Spleen (tissue), 11 donors: ENCODE results near the gene SIGLEC8. TPM values are rescaled to one million over a fixed set of nuclear protein-coding genes. Genes with fewer than 3 reads are reported as not detected.

ENCODE experiments used
- DNase-seq: peaks from one replicate; pipeline ENCODE4 v3.0.0-alpha.2; 2020
- H3K27ac ChIP-seq, 8 donors: fragments of 200-600 bp; sonication (generic) in 7 of 8; 1 replicate in 4 of 8; 2 replicates in 4 of 8; pipeline versions ENCODE4 v1.5.0 to v1.8.0; 2016 to 2021; ENCODE audit warnings: inconsistent platforms in 4 of 8, mild to moderate bottlenecking in 4 of 8, moderate library complexity in 1 of 8
- H3K27me3 ChIP-seq, 7 donors: fragments of 200-600 bp; sonication (generic) in 6 of 7; replicated peaks in 1 of 7; 1 replicate in 4 of 7; 2 replicates in 3 of 7; pipeline versions ENCODE4 v1.5.0 to v1.8.0; 2016 to 2021; ENCODE audit warnings: inconsistent platforms in 3 of 7, mild to moderate bottlenecking in 1 of 7
- H3K36me3 ChIP-seq, 6 donors: fragments of 200-600 bp; sonication (generic) in 5 of 6; 1 replicate in 4 of 6; 2 replicates in 2 of 6; pipeline versions ENCODE4 v1.5.0 to v1.8.0; 2016 to 2021; ENCODE audit warnings: inconsistent platforms in 2 of 6
- H3K4me1 ChIP-seq, 6 donors: fragments of 200-600 bp; sonication (generic) in 5 of 6; 1 replicate in 3 of 6; 2 replicates in 3 of 6; pipeline versions ENCODE4 v1.5.0 to v1.8.0; 2016 to 2021; ENCODE audit warnings: inconsistent platforms in 3 of 6
- H3K4me3 ChIP-seq, 8 donors: fragments of 200-600 bp; sonication (generic) in 7 of 8; 1 replicate in 4 of 8; 2 replicates in 4 of 8; pipeline versions ENCODE4 v1.5.0 to v1.8.0; 2016 to 2021; ENCODE audit warnings: inconsistent platforms in 4 of 8, mild to moderate bottlenecking in 4 of 8, moderate library complexity in 2 of 8
- H3K9me3 ChIP-seq, 8 donors: fragments of 200-600 bp; sonication (generic) in 7 of 8; 1 replicate in 4 of 8; 2 replicates in 4 of 8; pipeline versions ENCODE4 v1.5.0 to v1.8.0; 2016 to 2021; ENCODE audit warnings: inconsistent platforms in 4 of 8
- POLR2A ChIP-seq, 3 donors: fragments of 450-650 bp; IDR thresholded peaks; one replicate each; pipeline ENCODE4 v1.5.1; 2017; ENCODE audit warnings: antibody characterized with exemption in 3 of 3, mild to moderate bottlenecking in 1 of 3
- POLR2AphosphoS5 ChIP-seq, 3 donors: sonication (generic); formaldehyde crosslinking; IDR thresholded peaks; one replicate each; pipeline ENCODE4 v1.5.1; 2017; ENCODE audit warnings: antibody characterized with exemption in 3 of 3
- WGBS, 5 donors: extraction: QIAGEN DNeasy Blood & Tissue Kit in 3 of 5; methylation state at CpG; one replicate each; pipeline versions ENCODE4 v1.1.5 to v1.1.7; 2013 to 2018; 5-methylcytosine and 5-hydroxymethylcytosine counted together
- intact Hi-C: fragments of 100-400 bp; cut with DNase I; formaldehyde crosslinking; loops from one replicate; pipeline ENCODE4 v1.15.0; 2023; ENCODE audit warnings: low total_unique reads
- polyA plus RNA-seq, 3 donors: library from polyadenylated mRNA; stranded (reverse); fragments of 200-250 nt; gene quantifications; one replicate each; pipeline ENCODE4 v1.2.1, GENCODE V29; 2013
- total RNA-seq, 7 donors: library from RNA; depleted of rRNA in 3 of 7; stranded (reverse); fragments of >200 nt in 3 of 7; fragmentation: NEBNext Ultra II Directional in 4 of 7; extraction: Animal tissue kit (Norgen Biotek cat#: 25700) in 4 of 7; gene quantifications; one replicate each; pipeline versions ENCODE4 v1.1.0 to v1.2.1, GENCODE V29; 2016 to 2021
- TF ChIP-seq, protein P1 (sequence below), 11 experiments: fragments of 200-600 bp in 7 of 11; fragments of 450-650 bp in 4 of 11; sonication (generic) in 4 of 11; IDR thresholded peaks in 8 of 11; conservative IDR thresholded peaks in 3 of 11; 1 replicate in 7 of 11; 2 replicates in 4 of 11; pipeline versions ENCODE4 v1.4.0 to v1.8.0; 2016 to 2021; ENCODE audit warnings: antibody characterized with exemption in 11 of 11, inconsistent platforms in 4 of 11, mild to moderate bottlenecking in 1 of 11
- donor health status: healthy with polysubstance abuse.
- donor health status: DM: no; HTN: no; CAD: no; lungs with moderate emphysema.
- donor health status: DM: no; HTN: no; CAD: no.
- donor health status: Bipolar disorder and iron deficiency.
- donor health status: healthy.
- donor health status: DM: no; HTN: no; CAD: no.
- donor health status: DM: yes; HTN: yes; CAD: no.

SIGLEC8 gene
- total and polyA plus RNA-seq, 10 donors: 1.1 to 39.3 (median 6.2) TPM

DNA sequence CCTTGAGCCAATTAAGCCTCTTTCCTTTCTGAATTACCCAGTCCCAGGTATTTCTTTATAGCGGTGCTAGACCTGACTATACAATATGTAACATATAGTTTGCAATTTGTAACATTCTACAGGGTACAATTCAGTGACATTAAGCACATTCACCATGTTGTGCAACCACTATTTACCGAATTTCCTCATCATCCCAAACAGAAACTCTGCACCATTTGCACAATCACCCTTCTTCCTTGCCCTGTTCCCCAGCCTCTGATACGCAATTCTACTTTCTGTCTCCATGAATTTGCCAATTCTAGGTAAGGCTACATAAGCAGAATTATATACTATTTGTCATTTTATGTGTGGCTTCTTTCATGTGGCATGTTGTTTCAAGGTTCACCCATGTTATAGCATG lies 27.1 kb downstream of the SIGLEC8 start:
- Histone ChIP-seq H3K27ac (peak overlapping the region in 5 of 8 donors; percentile 68 to 86 (median 81)), H3K36me3 (no peaks in the 10 kb centered on the region), H3K27me3 (peaks cover 0 to 7% (median 0%) of the 10 kb centered on the region in 7 donors), H3K4me3 (no peak overlapping the region), H3K9me3 (peaks cover 0 to 4% (median 0%) of the 10 kb centered on the region in 8 donors), H3K4me1 (peaks cover 0 to 31% (median 0%) of the 10 kb centered on the region in 6 donors)
- TF ChIP-seq POLR2AphosphoS5 (IDR thresholded peaks at IDR 0.05) (no peak), POLR2A (IDR thresholded peaks at IDR 0.05) (no peak)
- TF ChIP-seq, protein P1, sequence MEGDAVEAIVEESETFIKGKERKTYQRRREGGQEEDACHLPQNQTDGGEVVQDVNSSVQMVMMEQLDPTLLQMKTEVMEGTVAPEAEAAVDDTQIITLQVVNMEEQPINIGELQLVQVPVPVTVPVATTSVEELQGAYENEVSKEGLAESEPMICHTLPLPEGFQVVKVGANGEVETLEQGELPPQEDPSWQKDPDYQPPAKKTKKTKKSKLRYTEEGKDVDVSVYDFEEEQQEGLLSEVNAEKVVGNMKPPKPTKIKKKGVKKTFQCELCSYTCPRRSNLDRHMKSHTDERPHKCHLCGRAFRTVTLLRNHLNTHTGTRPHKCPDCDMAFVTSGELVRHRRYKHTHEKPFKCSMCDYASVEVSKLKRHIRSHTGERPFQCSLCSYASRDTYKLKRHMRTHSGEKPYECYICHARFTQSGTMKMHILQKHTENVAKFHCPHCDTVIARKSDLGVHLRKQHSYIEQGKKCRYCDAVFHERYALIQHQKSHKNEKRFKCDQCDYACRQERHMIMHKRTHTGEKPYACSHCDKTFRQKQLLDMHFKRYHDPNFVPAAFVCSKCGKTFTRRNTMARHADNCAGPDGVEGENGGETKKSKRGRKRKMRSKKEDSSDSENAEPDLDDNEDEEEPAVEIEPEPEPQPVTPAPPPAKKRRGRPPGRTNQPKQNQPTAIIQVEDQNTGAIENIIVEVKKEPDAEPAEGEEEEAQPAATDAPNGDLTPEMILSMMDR (IDR thresholded peaks at IDR 0.05 in 8 of 11, conservative IDR thresholded peaks at IDR 0.05 in 3 of 11): no peak
- WGBS, 5 donors: 29 to 69% (median 47%) methylated on average over 3 of the region's 3 CpGs
- no peak for DNase-seq
- intact Hi-C loops: no loop called here

DNA sequence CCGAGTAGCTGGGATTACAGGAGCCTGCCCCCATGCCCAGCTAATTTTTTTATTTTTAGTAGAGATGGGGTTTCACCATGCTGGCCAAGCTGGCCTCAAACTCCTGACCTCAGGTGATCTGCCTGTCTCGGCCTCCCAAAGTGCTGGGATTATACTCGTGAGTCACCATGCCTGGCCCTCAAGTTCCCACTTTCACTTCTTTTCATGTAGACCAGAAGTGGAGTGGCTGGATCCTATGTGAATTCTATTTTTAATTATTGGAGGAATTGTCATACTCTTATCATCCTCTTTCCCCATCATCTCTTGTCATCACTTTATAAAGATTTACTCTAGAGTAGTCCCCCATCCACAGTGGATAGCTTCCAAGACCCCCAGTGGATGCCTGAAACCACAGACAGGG lies 28.0 kb downstream of the SIGLEC8 start:
- Histone ChIP-seq H3K27me3 (peaks cover 0 to 9% (median 0%) of the 10 kb centered on the region in 7 donors), H3K4me3 (no peak overlapping the region), H3K9me3 (peaks cover 0 to 4% (median 0%) of the 10 kb centered on the region in 8 donors), H3K4me1 (peaks cover 0 to 31% (median 0%) of the 10 kb centered on the region in 6 donors), H3K27ac (peak overlapping the region in 4 of 8 donors; percentile 71 to 86 (median 81)), H3K36me3 (no peaks in the 10 kb centered on the region)
- intact Hi-C loops: no loop called here
- TF ChIP-seq, protein P1 (IDR thresholded peaks at IDR 0.05 in 8 of 11, conservative IDR thresholded peaks at IDR 0.05 in 3 of 11): no peak
- TF ChIP-seq POLR2AphosphoS5 (IDR thresholded peaks at IDR 0.05) (no peak), POLR2A (IDR thresholded peaks at IDR 0.05) (no peak)
- WGBS, 5 donors: 49 to 69% (median 63%) methylated on average over 3 of the region's 3 CpGs
- DNase-seq: peak; percentile 12

DNA sequence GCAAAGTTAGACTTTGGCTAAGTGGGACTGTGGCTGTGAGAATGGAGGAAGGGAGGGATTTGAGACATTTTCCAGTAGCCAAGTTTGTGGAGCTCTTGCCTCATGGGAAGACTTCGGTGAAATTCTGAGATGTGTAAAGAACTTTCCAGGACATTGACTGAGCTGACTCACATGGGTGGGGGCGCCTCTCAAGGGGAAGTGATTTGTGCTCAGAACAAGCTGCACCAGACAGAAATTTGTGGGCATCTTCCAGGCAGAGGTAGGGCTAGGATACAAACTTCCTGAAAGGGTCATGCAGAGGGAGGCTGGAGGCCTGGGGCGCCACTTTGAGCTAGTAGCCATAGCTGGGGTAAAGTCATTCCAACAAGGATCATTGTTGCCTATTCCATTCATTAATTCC lies 31.1 kb downstream of the SIGLEC8 start:
- WGBS, 5 donors: 47 to 67% (median 61%) methylated on average over 3 of the region's 3 CpGs
- TF ChIP-seq, protein P1 (IDR thresholded peaks at IDR 0.05 in 8 of 11, conservative IDR thresholded peaks at IDR 0.05 in 3 of 11): no peak
- no peak for TF ChIP-seq POLR2A (IDR thresholded peaks at IDR 0.05)
- no peak for TF ChIP-seq POLR2AphosphoS5 (IDR thresholded peaks at IDR 0.05)
- peaks cover 0 to 23% (median 0%) of the 10 kb centered on the region in 7 donors for H3K27me3 ChIP-seq
- H3K4me3 ChIP-seq: no peak overlapping the region
- peaks cover 0 to 31% (median 0%) of the 10 kb centered on the region in 6 donors for H3K4me1 ChIP-seq
- intact Hi-C loops: no loop called here
- H3K27ac ChIP-seq: peak overlapping the region in 1 of 8 donors; percentile 45
- H3K36me3 ChIP-seq: no peaks in the 10 kb centered on the region
- H3K9me3 ChIP-seq: peaks cover 0 to 4% (median 0%) of the 10 kb centered on the region in 8 donors
- peak; percentile 51 for DNase-seq

DNA sequence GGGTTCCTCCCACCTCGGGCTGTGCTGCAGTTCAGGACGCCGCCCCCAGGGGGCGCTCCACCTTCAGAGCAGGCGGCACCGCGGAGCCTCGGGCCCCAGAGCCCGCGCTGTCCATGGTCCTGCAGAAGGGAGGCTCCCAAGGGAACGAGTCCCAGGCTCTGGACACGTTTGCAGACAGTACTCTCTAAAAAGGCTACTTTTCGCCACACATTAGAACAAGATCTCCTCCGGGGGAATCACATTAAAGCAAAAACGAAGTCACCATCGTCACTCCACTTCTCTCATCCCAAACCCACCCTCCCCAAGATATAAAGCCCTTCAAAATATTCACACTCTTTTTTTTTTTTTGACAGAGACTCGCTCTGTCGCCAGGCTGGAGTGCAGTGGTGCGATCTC lies 36.2 kb downstream of the SIGLEC8 start:
- 6 to 10% (median 8%) methylated on average over 17 to 19 of the region's 19 CpGs for whole genome bisulfite sequencing, 5 donors
- H3K27me3 ChIP-seq: peaks cover 0 to 49% (median 9%) of the 10 kb centered on the region in 7 donors
- DNase-seq: peak; percentile 97
- no peaks in the 10 kb centered on the region for H3K36me3 ChIP-seq
- intact Hi-C loops: no loop called here
- H3K9me3 ChIP-seq: no peaks in the 10 kb centered on the region
- TF ChIP-seq POLR2AphosphoS5 (IDR thresholded peaks at IDR 0.05) (peak in 2 of 3 donors; percentile 52 to 76), POLR2A (IDR thresholded peaks at IDR 0.05) (no peak)
- TF ChIP-seq, protein P1 (IDR thresholded peaks at IDR 0.05 in 8 of 11, conservative IDR thresholded peaks at IDR 0.05 in 3 of 11): peak; percentile 89 to 99 (median 98)
- H3K27ac ChIP-seq: no peak overlapping the region
- H3K4me1 ChIP-seq: peaks cover 3 to 48% (median 24%) of the 10 kb centered on the region in 6 donors
- H3K4me3 ChIP-seq: peak overlapping the region in 3 of 8 donors; percentile 5 to 45 (median 14)
